ENCODE measurements around the gene CEP57.
A peak's percentile ranks its signal among the peaks of the same experiment; 100 is the strongest.
"Not testable (repeated sequence)": the region's sequence is repeated elsewhere in the genome, so short reads cannot be mapped to it uniquely, and the experiment has no call there.

Gene CEP57

DNA sequence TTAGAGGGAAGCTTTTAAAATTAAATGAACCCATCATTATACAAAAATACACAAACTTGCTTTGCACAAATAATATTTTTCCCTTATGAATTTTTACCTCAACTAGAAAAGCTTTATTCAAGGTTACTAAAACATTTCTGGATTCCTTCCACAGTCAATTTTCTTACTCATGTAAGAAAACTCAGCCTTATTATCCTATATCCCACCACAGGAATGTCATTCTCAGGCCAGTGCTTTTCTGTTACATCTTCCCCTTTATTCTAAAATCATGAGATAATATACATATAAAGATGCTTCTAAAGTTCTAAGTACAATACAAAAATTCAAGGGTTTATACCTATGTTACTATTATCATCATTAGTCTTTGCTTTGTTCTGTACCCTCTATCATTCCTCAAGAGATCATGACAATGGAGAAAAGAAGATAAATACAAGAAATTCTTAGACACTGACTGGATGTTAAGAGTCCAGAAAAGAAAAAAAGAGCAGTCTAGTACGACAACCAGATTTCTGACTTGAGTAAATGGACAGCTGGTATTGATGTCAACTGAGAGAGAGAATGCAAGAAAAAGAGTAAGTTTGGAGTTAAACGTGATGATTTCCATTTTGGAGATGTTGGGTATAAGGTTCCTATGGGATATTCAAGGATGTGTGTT, 73.3 kb downstream of the CEP57 start:
- DNase-seq: no peak

DNA sequence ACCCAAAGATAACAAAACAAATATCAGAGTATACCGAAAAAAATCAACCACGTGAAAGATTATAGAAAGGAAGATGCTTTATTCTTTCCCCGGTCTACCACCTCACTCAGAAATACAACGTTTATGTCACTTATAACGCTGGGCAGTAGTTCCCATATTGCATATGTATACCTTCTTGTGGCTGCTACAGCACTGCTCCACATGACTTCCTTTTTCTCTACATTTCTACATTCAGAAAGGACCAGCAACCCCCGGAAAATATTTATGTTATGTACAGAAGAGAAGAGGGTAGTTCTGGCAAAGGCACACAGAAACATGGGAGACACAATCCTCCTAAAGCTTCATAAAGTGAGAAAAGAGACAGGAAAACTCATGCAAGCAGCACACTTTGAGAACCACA, 76.8 kb downstream of the CEP57 start:
- DNase-seq: no peak

GRCh38 chr11:95870877-95871276, 80.6 kb downstream of the CEP57 start:
- DNase-seq: not testable (repeated sequence)

DNA sequence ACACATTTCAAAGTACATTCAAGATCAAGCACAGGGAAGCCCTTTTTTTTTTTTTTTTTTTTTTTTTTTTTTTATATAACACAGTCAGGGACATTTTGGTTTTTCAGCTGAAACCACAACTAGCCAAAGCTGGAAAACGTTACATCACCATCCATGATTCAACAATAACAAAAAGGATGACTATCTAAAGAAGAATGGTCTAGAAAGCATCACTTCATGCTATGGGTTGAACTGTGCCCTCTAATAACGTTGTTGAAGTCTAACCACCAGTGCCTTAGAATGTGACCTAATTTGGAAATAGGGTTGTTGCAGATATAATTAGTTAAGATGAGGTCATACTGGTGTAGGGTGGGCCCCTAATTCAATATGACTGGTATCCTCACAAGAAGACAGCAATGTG, 87.0 kb downstream of the CEP57 start:
- peak; percentile 12 for DNase-seq
